HAP-1 (cell line): Measurements from ENCODE around the gene MGRN1.

ENCODE experiments used
- DNase-seq, 2 experiments: peaks; one replicate each; pipeline ENCODE4 v3.0.0-alpha.2; 2016 to 2020; ENCODE audit warnings: low spot score in 2 of 2
- H3K27me3 ChIP-seq: fragments of 250-450 bp; sonication (Bioruptor Pico); 2 replicates; pipeline ENCODE4 v1.5.1; 2020; ENCODE audit warnings: low read depth, mild to moderate bottlenecking, moderate library complexity
- H3K36me3 ChIP-seq: fragments of 250-450 bp; sonication (Bioruptor Pico); replicated peaks from 2 replicates; pipeline ENCODE4 v1.5.1; 2020; ENCODE audit warnings: mild to moderate bottlenecking
- H3K4me1 ChIP-seq: fragments of 250-450 bp; sonication (Bioruptor Pico); 2 replicates; pipeline ENCODE4 v1.5.1; 2020; ENCODE audit warnings: mild to moderate bottlenecking
- H3K4me3 ChIP-seq: fragments of 250-450 bp; sonication (Bioruptor Pico); 2 replicates; pipeline ENCODE4 v1.5.1; 2020; ENCODE audit warnings: mild to moderate bottlenecking, moderate library complexity
- H3K9me3 ChIP-seq: fragments of 250-450 bp; sonication (Bioruptor Pico); 2 replicates; pipeline ENCODE4 v1.5.1; 2020; ENCODE audit warnings: mild to moderate bottlenecking, moderate library complexity
- in situ Hi-C: fragments of 300-500 bp; cut with MboI; formaldehyde crosslinking; loops from 3 replicates; pipeline ENCODE4 v1.14.3; 2020; ENCODE audit warnings: low sequenced_read_pairs, inconsistent platforms, mixed read lengths

Gene MGRN1

GRCh38 chr16:4594433-4595410, 29.9 kb upstream of the MGRN1 start:
- no peak overlapping the region for H3K4me3 ChIP-seq

GRCh38 chr16:4597174-4597573, 27.5 kb upstream of the MGRN1 start:
- peaks cover 15% of the 10 kb centered on the region; the same call in 1 of the 2 replicates for H3K27me3 ChIP-seq
- no peak for DNase-seq
- in situ Hi-C loops = no loop called here
- H3K4me1 ChIP-seq = no peaks in the 10 kb centered on the region
- no peak overlapping the region for H3K4me3 ChIP-seq
- no peaks in the 10 kb centered on the region for H3K9me3 ChIP-seq
- no peaks in the 10 kb centered on the region for H3K36me3 ChIP-seq

More at GRCh38 chr16:4594433-4595410, 29.9 kb upstream of the MGRN1 start:
- Histone ChIP-seq H3K27me3 (peaks cover 15% of the 10 kb centered on the region; the same call in 1 of the 2 replicates), H3K36me3 (no peaks in the 10 kb centered on the region), H3K4me1 (no peaks in the 10 kb centered on the region), H3K9me3 (no peaks in the 10 kb centered on the region)
- in situ Hi-C loops = no loop called here
- no peak for DNase-seq

GRCh38 chr16:4599037-4599436, 25.6 kb upstream of the MGRN1 start:
- Histone ChIP-seq H3K4me3 (no peak overlapping the region), H3K9me3 (no peaks in the 10 kb centered on the region), H3K27me3 (peaks cover 15% of the 10 kb centered on the region; the same call in 1 of the 2 replicates), H3K36me3 (no peaks in the 10 kb centered on the region), H3K4me1 (no peaks in the 10 kb centered on the region)
- in situ Hi-C loops = no loop called here
- no peak for DNase-seq

GRCh38 chr16:4599545-4599944, 25.1 kb upstream of the MGRN1 start:
- peaks cover 15% of the 10 kb centered on the region; the same call in 1 of the 2 replicates for H3K27me3 ChIP-seq
- no peak overlapping the region for H3K4me3 ChIP-seq
- in situ Hi-C loops = no loop called here
- no peak for DNase-seq
- H3K9me3 ChIP-seq = no peaks in the 10 kb centered on the region
- H3K36me3 ChIP-seq = no peaks in the 10 kb centered on the region
- no peaks in the 10 kb centered on the region for H3K4me1 ChIP-seq

GRCh38 chr16:4601036-4601863, 23.4 kb upstream of the MGRN1 start:
- H3K4me1 ChIP-seq = no peaks in the 10 kb centered on the region
- H3K27me3 ChIP-seq = peaks cover 15% of the 10 kb centered on the region; the same call in 1 of the 2 replicates
- H3K9me3 ChIP-seq = no peaks in the 10 kb centered on the region
- no peak overlapping the region for H3K4me3 ChIP-seq
- no peak for DNase-seq
- no peaks in the 10 kb centered on the region for H3K36me3 ChIP-seq
- in situ Hi-C loops = no loop called here

GRCh38 chr16:4601864-4602186, 22.8 kb upstream of the MGRN1 start:
- no peaks in the 10 kb centered on the region for H3K9me3 ChIP-seq
- H3K36me3 ChIP-seq = no peaks in the 10 kb centered on the region
- peaks cover 11% of the 10 kb centered on the region; the same call in 1 of the 2 replicates for H3K27me3 ChIP-seq
- H3K4me1 ChIP-seq = no peaks in the 10 kb centered on the region
- in situ Hi-C loops = no loop called here
- DNase-seq = no peak
- no peak overlapping the region for H3K4me3 ChIP-seq

- no peak for DNase-seq
- Histone ChIP-seq H3K4me1 (no peaks in the 10 kb centered on the region), H3K9me3 (no peaks in the 10 kb centered on the region), H3K27me3 (peaks cover 6% of the 10 kb centered on the region; the same call in 1 of the 2 replicates), H3K4me3 (no peak overlapping the region), H3K36me3 (no peaks in the 10 kb centered on the region)
- in situ Hi-C loops = no loop called here
Observed at GRCh38 chr16:4602331-4602730, 22.3 kb upstream of the MGRN1 start.

GRCh38 chr16:4603624-4604170, 20.9 kb upstream of the MGRN1 start:
- DNase-seq = no peak
- Histone ChIP-seq H3K36me3 (no peaks in the 10 kb centered on the region; the same call in 1 of the 2 replicates), H3K9me3 (no peaks in the 10 kb centered on the region), H3K4me1 (no peaks in the 10 kb centered on the region), H3K4me3 (no peak overlapping the region), H3K27me3 (no peaks in the 10 kb centered on the region)
- in situ Hi-C loops = no loop called here

GRCh38 chr16:4604401-4604800, 20.2 kb upstream of the MGRN1 start:
- H3K4me1 ChIP-seq = no peaks in the 10 kb centered on the region
- H3K4me3 ChIP-seq = no peak overlapping the region
- DNase-seq = no peak
- in situ Hi-C loops = no loop called here
- H3K27me3 ChIP-seq = no peaks in the 10 kb centered on the region
- peaks cover 2% of the 10 kb centered on the region; the same call in 1 of the 2 replicates for H3K36me3 ChIP-seq
- no peaks in the 10 kb centered on the region for H3K9me3 ChIP-seq

- DNase-seq = no peak
- in situ Hi-C loops = no loop called here
- H3K4me1 ChIP-seq = no peaks in the 10 kb centered on the region
- no peaks in the 10 kb centered on the region for H3K27me3 ChIP-seq
- H3K9me3 ChIP-seq = no peaks in the 10 kb centered on the region
- H3K36me3 ChIP-seq = peaks cover 3% of the 10 kb centered on the region
- no peak overlapping the region for H3K4me3 ChIP-seq
Observed at GRCh38 chr16:4606354-4606753, 18.3 kb upstream of the MGRN1 start.

- Histone ChIP-seq H3K36me3 (peaks cover 3% of the 10 kb centered on the region), H3K4me1 (no peaks in the 10 kb centered on the region; the same call in 1 of the 2 replicates), H3K27me3 (no peaks in the 10 kb centered on the region), H3K4me3 (no peak overlapping the region), H3K9me3 (no peaks in the 10 kb centered on the region)
- in situ Hi-C loops = no loop called here
- no peak for DNase-seq
Observed at GRCh38 chr16:4607841-4608703, 16.6 kb upstream of the MGRN1 start.

GRCh38 chr16:4608704-4608980, 16.0 kb upstream of the MGRN1 start:
- Histone ChIP-seq H3K9me3 (no peaks in the 10 kb centered on the region), H3K36me3 (peaks cover 3% of the 10 kb centered on the region)

More at GRCh38 chr16:4608704-4608980, 16.0 kb upstream of the MGRN1 start:
- in situ Hi-C loops = no loop called here
- Histone ChIP-seq H3K27me3 (no peaks in the 10 kb centered on the region), H3K4me1 (no peaks in the 10 kb centered on the region; the same call in 1 of the 2 replicates), H3K4me3 (no peak overlapping the region)
- no peak for DNase-seq
